HG03439 (cell line): ENCODE results near the gene KCNJ3.
"Not testable (repeated sequence)": the region's sequence is repeated elsewhere in the genome, so short reads cannot be mapped to it uniquely, and the experiment has no call there.

Experiments
- ATAC-seq: cut with Tn5 transposase; IDR thresholded peaks from one replicate; pipeline ENCODE4 v1.9.1; 2021; ENCODE audit warnings: mild to moderate bottlenecking, moderate library complexity; ENCODE audit not compliant: unreplicated experiment

The KCNJ3 gene

DNA sequence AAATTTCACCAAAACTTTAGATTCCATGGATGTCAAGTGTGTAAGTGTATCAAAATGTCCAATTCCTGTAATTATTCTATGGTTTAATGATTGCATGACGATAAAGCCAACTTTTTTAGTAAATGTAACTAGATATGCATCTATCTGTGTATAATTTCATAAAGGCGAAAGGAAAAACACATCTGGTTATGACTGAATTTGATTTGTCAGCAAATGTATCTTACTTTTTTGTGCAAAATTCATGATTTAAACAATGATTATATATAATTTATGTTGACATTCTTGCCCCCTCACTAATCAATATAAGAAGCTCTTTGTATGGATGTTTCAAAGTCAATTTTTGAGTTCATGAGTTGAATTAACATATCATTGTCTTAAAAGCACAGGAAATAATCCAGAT lies 138.5 kb downstream of the KCNJ3 start:
- no peak for ATAC-seq

DNA sequence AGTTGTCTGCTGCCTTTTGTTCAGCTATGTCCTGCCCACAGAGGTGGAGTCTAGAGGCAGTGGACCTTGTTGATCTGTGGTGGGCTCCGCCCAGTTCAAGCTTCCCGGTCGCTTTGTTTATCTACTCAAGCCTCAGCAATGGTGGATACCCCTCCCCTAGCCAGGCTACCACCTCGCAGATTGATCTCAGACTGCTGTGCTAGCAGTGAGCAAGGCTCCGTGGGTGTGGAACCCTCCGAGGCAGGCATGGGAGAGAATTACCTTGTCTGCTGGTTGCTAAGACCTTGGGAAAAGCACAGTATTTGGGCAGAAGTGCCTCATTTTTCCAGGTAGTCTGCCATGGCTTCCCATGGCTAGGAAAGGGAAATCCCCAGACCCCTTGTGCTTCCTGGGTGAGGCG lies 146.0 kb downstream of the KCNJ3 start:
- no peak for ATAC-seq

DNA sequence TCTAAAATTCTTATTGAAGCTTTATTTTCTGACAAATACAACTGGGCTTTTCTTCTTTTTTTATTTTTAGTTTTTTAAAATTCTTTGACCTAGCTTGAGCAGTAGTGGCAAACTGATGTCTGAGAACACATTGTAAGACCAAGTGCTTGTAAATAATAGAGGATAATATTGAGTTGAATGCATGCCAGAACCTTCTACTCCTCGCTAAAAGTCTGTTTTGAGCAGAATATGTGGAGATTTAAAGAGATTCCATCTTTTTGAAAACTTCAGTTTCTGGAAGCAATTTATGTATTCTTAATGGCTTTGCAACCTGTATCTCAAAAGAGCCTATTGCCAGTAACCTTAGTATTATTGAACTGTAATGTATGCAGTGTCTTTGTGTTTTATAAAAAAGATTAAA lies 148.3 kb downstream of the KCNJ3 start:
- no peak for ATAC-seq

DNA sequence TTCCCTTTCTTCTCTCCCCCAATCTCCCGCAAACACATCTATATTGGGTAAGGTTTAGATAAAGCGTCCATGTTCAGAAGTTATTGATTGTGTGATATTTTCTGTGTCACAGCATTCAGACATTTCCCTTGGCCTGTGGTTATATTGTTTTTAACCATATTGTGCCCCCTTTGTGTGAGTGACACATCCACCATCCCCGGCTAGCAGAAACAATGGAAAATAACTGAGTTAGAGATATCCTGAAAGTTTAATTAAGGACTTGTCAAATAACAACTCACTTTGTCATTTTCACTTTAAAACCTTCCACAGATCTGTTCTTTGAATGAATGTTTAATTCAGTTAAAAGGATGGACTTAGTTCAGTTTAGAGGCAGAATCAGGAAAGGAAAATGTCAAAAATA lies 151.0 kb downstream of the KCNJ3 start:
- no peak for ATAC-seq

DNA sequence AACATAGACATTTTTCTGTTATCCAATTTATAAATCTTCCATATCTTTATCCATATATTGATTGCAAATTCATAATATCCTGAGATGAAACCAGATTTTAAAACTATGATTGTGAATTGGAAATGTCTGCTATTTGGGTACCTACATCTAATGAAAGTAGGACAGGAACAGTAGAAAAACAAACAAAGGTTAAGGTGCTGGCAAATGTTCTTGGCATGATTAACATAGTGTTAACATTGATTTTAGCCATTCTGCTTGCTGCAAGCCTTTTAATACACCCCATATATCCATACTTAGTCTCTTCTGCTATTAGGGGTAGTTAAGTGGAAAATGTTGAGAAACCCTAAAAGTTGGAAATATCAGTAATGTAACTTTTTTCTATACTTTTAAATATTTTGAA lies 152.0 kb downstream of the KCNJ3 start:
- no peak for ATAC-seq

DNA sequence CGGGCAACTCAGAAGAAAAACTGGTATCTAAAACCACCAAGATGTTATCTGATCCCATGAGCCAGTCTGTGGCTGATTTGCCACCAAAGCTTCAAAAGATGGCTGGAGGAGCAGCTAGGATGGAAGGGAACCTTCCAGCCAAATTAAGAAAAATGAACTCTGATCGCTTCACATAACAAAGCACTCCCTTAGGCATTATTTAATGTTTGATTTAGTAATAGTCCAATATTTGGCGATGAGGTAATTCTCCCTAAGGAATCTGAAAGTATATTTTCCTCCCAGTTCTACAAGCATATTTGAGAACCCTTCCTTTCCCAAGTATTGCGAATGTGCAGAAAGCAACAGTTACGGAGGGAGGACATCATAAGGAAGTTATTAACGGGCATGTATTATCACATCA lies 156.6 kb downstream of the KCNJ3 start:
- ATAC-seq: no peak

DNA sequence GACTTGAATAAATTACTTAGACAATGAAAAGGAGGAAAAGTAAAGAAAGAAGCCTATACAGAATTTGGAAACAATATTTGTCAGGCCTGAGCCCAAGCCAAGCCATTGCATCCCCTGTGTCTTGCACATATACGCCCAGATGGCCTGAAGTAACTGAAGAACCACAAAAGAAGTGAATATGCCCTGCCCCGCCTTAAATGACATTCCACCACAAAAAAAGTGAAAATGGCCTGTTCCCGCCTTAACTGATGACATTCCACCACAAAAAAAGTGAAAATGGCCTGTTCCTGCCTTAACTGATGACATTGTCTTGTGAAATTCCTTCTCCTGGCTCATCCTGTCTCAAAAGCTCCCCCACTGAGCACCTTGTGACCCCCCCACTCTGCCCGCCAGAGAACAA lies 168.7 kb downstream of the KCNJ3 start:
- not testable (repeated sequence) for ATAC-seq

DNA sequence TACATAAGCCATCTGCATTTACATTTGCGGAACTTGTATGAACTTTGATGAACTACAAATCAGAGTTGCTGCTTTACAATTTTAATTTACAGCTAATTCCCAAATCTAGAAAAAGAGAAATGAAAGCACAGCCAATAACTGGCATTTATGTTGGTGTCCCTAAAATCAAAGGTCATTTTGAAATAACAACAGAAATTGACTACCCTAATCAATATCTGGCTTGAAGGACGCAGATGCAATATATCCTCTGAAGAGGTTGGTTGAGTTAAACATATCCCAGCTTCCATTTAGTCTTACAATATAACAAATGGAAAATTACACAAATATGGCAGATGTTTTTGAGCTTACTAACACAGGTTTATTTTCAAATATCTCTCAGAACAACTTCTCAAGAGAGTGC lies 177.5 kb downstream of the KCNJ3 start:
- no peak for ATAC-seq

DNA sequence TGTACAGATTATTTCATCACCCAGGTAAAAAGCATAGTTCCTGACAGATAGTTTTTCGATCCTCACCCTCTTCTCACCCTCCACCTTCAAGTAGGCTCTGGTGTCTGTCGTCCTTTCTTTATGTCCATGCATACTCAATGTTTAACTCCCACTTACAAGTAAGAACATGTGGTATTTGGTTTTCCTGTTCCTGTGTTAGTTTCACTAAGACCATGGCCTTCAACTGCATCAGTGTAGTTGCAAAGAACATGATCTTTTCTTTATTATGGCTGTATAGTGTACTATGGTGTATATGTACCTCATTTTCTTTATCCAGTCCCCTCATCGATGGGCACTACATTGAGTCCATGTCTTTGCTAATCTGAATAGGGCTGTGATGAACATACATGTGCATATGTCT lies 184.2 kb downstream of the KCNJ3 start:
- no peak for ATAC-seq

DNA sequence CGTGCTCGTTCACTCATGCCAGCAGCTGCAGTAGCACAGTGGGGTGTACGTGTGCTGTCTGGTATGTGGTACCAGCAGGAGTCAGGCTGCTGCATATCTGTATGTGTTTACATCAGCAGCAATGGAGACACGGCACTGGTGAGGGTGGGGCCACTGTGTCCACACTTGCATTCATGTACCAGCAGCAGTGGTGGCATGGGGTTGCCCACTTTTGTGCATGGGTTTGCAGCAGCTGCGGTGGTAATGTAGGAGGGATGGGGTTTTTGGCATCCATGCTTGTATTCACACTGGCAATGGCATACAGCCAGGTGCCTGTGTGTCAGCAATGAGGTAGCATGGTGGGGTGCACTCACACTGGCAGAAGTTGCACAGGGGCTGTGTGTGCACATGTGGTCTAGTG lies 187.8 kb downstream of the KCNJ3 start:
- ATAC-seq: no peak

DNA sequence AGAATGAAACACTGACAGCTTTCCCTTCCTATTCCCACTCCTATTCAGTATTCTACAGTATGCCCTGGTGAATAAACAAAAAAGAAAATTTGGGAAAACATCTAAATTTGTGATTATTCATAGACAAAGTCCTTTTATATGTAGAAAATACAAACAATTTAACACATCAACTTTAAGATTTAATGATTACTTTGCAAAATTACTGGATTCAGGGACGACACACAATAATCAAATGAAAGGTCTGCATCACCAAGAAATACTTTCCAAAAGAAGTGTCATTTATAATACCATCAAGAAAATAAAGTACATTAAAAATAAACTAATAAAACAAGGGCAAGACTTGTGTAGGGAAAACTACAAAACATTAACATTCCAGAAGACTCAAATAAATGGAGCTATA lies 199.8 kb downstream of the KCNJ3 start:
- no peak for ATAC-seq

DNA sequence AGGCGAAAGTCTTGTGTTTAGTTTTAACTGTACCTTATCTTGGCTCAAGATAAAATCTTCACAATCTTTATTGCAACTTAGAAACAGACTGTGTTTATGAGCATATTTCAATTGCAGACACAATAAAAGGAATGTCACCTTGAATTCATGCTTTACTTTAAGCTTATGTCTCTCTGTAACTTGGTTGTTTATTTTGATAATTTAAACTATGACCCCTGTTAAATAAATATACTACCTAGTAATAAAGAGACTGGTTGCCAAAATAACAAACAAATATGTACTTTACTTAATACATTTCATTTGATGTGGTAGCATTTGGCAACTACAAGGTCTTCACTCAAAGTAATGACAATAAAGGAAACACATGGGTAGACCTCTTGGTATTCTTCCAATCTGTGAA lies 202.6 kb downstream of the KCNJ3 start:
- no peak for ATAC-seq
